Stimulated activated naive B cell treated with anti-CD40 and anti-IgM and Interleukin-4, amounts not matched to agents 10 μg/mL and 1 μg/mL and 100 μg/mL, for 72 hours (primary cell): ENCODE measurements around the gene TTLL4.

Experiments
- ATAC-seq, 2 donors: fragments of 150-1000 bp; cut with Tn5 transposase; replicated peaks; 2 replicates each; pipeline ENCODE4 v1.10.0; 2021; ENCODE audit warnings: moderate library complexity in 1 of 2
- DNase-seq: peaks from one replicate; pipeline ENCODE4 v3.0.0; 2021
- H3K27ac Mint-ChIP-seq: one replicate; pipeline ENCODE4 v1.8.0; 2022; ENCODE audit warnings: mild to moderate bottlenecking, mixed read lengths
- H3K27me3 Mint-ChIP-seq, 2 donors: one replicate each; pipeline ENCODE4 v1.8.0; 2022; ENCODE audit warnings: mixed read lengths in 2 of 2
- H3K36me3 Mint-ChIP-seq, 2 donors: one replicate each; pipeline ENCODE4 v1.8.0; 2022; ENCODE audit warnings: mixed read lengths in 2 of 2, mild to moderate bottlenecking in 1 of 2
- H3K4me1 Mint-ChIP-seq, 2 donors: one replicate each; pipeline ENCODE4 v1.8.0; 2022; ENCODE audit warnings: mixed read lengths in 2 of 2, mild to moderate bottlenecking in 1 of 2
- H3K4me3 Mint-ChIP-seq, 2 donors: one replicate each; pipeline ENCODE4 v1.8.0; 2022; ENCODE audit warnings: mild to moderate bottlenecking in 2 of 2, mixed read lengths in 2 of 2, moderate library complexity in 1 of 2
- H3K9me3 Mint-ChIP-seq, 2 donors: one replicate each; pipeline ENCODE4 v1.8.0; 2022; ENCODE audit warnings: mixed read lengths in 2 of 2, mild to moderate bottlenecking in 1 of 2

Gene TTLL4

GRCh38 chr2:218802386-218802994 is 91.9 kb downstream of the TTLL4 start:
- ATAC-seq = no peak
- Mint-ChIP-seq H3K4me3 (no peak overlapping the region), H3K36me3 (peaks cover 0 to 2% of the 10 kb centered on the region in 2 donors), H3K27me3 (peaks cover 25 to 35% of the 10 kb centered on the region in 2 donors), H3K27ac (no peak overlapping the region), H3K9me3 (peaks cover 7 to 9% of the 10 kb centered on the region in 2 donors), H3K4me1 (no peaks in the 10 kb centered on the region)
- DNase-seq = no peak

GRCh38 chr2:218804817-218805216 is 94.2 kb downstream of the TTLL4 start:
- no peak for DNase-seq
- Mint-ChIP-seq H3K9me3 (peaks cover 7 to 9% of the 10 kb centered on the region in 2 donors), H3K27me3 (peaks cover 27 to 32% of the 10 kb centered on the region in 2 donors), H3K4me3 (no peak overlapping the region), H3K4me1 (no peaks in the 10 kb centered on the region), H3K36me3 (peaks cover 0 to 2% of the 10 kb centered on the region in 2 donors), H3K27ac (no peak overlapping the region)
- ATAC-seq = no peak
